Measurements from ENCODE around the gene CLEC20A. TPM values are rescaled to one million over a fixed set of nuclear protein-coding genes. Genes with fewer than 3 reads are reported as not detected.

The CLEC20A gene
- total RNA-seq, 4 donors from 2014 or later, result not detected

GRCh38 chr1:178451529-178451928 lies 45.2 kb downstream of the CLEC20A start:
- no peak for DNase-seq (ENCODE audit: low spot score in 2 of 2)
- TF ChIP-seq CTCF (IDR thresholded peaks at IDR 0.05), result no peak
- TF ChIP-seq POLR2A (IDR thresholded peaks at IDR 0.05), result no peak
- no peak for TF ChIP-seq POLR2AphosphoS5 (IDR thresholded peaks at IDR 0.05)
- no peak for TF ChIP-seq EP300 (IDR thresholded peaks at IDR 0.05)
- no peaks in the 10 kb centered on the region for H3K27me3 ChIP-seq
- no peak overlapping the region for H3K27ac ChIP-seq
- H3K4me1 ChIP-seq, result no peaks in the 10 kb centered on the region
- WGBS, result 88% methylated on average over 3 of the region's 3 CpGs
- no peaks in the 10 kb centered on the region for H3K9me3 ChIP-seq
- peaks cover 20% of the 10 kb centered on the region for H3K36me3 ChIP-seq
- no peak overlapping the region for H3K4me3 ChIP-seq

GRCh38 chr1:178450871-178451270 lies 45.9 kb downstream of the CLEC20A start:
- no peaks in the 10 kb centered on the region for H3K9me3 ChIP-seq
- 93% methylated on average over 6 of the region's 6 CpGs for WGBS
- no peak overlapping the region for H3K4me3 ChIP-seq
- H3K4me1 ChIP-seq, result no peaks in the 10 kb centered on the region
- no peak for DNase-seq (ENCODE audit: low spot score in 2 of 2)
- H3K27me3 ChIP-seq, result no peaks in the 10 kb centered on the region
- H3K27ac ChIP-seq, result no peak overlapping the region
- TF ChIP-seq EP300 (IDR thresholded peaks at IDR 0.05) (no peak), POLR2AphosphoS5 (IDR thresholded peaks at IDR 0.05) (no peak), POLR2A (IDR thresholded peaks at IDR 0.05) (no peak), CTCF (IDR thresholded peaks at IDR 0.05) (no peak)
- peaks cover 16% of the 10 kb centered on the region for H3K36me3 ChIP-seq

- TF ChIP-seq POLR2A (IDR thresholded peaks at IDR 0.05) (no peak), EP300 (IDR thresholded peaks at IDR 0.05) (no peak), CTCF (IDR thresholded peaks at IDR 0.05) (no peak), POLR2AphosphoS5 (IDR thresholded peaks at IDR 0.05) (no peak)
- no peaks in the 10 kb centered on the region for H3K9me3 ChIP-seq
- H3K4me3 ChIP-seq, result no peak overlapping the region
- DNase-seq (ENCODE audit: low spot score in 2 of 2), result no peak
- H3K36me3 ChIP-seq, result peaks cover 44% of the 10 kb centered on the region
- no peaks in the 10 kb centered on the region for H3K4me1 ChIP-seq
- WGBS, result 96% methylated on average over 3 of the region's 3 CpGs
- H3K27ac ChIP-seq, result no peak overlapping the region
- no peaks in the 10 kb centered on the region for H3K27me3 ChIP-seq
Measured at GRCh38 chr1:178442925-178443324, 53.8 kb downstream of the CLEC20A start.

- TF ChIP-seq POLR2AphosphoS5 (IDR thresholded peaks at IDR 0.05) (no peak), POLR2A (IDR thresholded peaks at IDR 0.05) (no peak), EP300 (IDR thresholded peaks at IDR 0.05) (no peak), CTCF (IDR thresholded peaks at IDR 0.05) (no peak)
- no peaks in the 10 kb centered on the region for H3K9me3 ChIP-seq
- no peaks in the 10 kb centered on the region for H3K27me3 ChIP-seq
- H3K4me1 ChIP-seq, result peaks cover 17% of the 10 kb centered on the region
- no peak overlapping the region for H3K27ac ChIP-seq
- H3K4me3 ChIP-seq, result no peak overlapping the region
- no peak for DNase-seq (ENCODE audit: low spot score in 2 of 2)
- 27% methylated on average over 2 of the region's 2 CpGs for WGBS
- peaks cover 29% of the 10 kb centered on the region for H3K36me3 ChIP-seq
Measured at GRCh38 chr1:178438432-178438831, 58.3 kb downstream of the CLEC20A start.

GRCh38 chr1:178436899-178437298 lies 59.9 kb downstream of the CLEC20A start:
- H3K36me3 ChIP-seq, result peaks cover 15% of the 10 kb centered on the region
- no peak overlapping the region for H3K4me3 ChIP-seq
- no peak for DNase-seq (ENCODE audit: low spot score in 2 of 2)
- TF ChIP-seq EP300 (IDR thresholded peaks at IDR 0.05) (no peak), CTCF (IDR thresholded peaks at IDR 0.05) (no peak), POLR2A (IDR thresholded peaks at IDR 0.05) (no peak)
- no peak overlapping the region for H3K27ac ChIP-seq
- H3K4me1 ChIP-seq, result peaks cover 17% of the 10 kb centered on the region
- no peaks in the 10 kb centered on the region for H3K9me3 ChIP-seq
- 88% methylated on average over 2 of the region's 2 CpGs for WGBS
- H3K27me3 ChIP-seq, result no peaks in the 10 kb centered on the region

Measured in suprapubic skin (tissue), 4 donors.